ENCODE data around the gene CCDC187.

DNA sequence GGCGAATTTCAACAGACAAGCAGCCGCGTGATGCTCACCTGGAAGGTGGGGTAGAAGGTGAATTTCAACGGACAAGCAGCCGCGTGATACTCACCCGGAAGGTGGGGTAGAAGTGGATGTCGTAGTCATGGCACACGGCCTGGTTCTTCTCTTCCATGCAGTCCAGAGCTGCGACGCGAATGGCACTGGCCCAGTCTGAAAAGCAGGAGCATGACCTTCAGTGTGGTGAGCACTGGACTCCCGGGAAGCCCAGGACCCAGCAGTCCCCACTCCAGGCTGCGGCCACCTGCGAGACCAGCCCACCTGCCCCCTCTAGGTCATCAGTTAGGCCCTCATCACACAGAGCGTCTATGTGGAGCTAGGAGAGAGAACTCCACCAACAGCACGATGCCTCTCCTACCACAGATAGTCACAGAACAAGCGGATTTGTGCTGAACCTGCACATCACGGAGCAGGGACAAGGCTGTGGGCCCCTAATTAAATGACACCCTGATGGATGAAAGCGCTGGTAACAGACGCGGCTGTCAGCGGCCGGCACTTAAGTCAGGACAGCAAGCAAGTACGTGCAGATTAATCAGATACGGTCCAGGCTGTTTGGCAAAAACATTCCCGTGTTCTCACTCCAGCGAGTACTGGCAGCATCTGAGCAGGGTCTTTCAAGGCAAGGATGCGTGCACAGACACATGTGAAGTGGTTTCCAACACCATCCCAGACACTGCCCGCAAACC, 77.0 kb downstream of the CCDC187 start:
- TF ChIP-seq, protein P1, sequence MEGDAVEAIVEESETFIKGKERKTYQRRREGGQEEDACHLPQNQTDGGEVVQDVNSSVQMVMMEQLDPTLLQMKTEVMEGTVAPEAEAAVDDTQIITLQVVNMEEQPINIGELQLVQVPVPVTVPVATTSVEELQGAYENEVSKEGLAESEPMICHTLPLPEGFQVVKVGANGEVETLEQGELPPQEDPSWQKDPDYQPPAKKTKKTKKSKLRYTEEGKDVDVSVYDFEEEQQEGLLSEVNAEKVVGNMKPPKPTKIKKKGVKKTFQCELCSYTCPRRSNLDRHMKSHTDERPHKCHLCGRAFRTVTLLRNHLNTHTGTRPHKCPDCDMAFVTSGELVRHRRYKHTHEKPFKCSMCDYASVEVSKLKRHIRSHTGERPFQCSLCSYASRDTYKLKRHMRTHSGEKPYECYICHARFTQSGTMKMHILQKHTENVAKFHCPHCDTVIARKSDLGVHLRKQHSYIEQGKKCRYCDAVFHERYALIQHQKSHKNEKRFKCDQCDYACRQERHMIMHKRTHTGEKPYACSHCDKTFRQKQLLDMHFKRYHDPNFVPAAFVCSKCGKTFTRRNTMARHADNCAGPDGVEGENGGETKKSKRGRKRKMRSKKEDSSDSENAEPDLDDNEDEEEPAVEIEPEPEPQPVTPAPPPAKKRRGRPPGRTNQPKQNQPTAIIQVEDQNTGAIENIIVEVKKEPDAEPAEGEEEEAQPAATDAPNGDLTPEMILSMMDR (IDR thresholded peaks at IDR 0.05): no peak
- TF ChIP-seq POLR2A (IDR thresholded peaks at IDR 0.05) (no peak), EP300 (IDR thresholded peaks at IDR 0.05; ENCODE audit: low read depth) (no peak)

All from transverse colon (tissue), 3 donors.